Ramos (cell line): ENCODE data around the gene CSGALNACT2.
"Not testable (repeated sequence)": the region's sequence is repeated elsewhere in the genome, so short reads cannot be mapped to it uniquely, and the experiment has no call there.

Source experiments
- in situ Hi-C: fragments of 300-500 bp; cut with MboI; formaldehyde crosslinking; loops from one replicate; pipeline ENCODE4 v1.14.3; 2022; ENCODE audit warnings: low sequenced_read_pairs; ENCODE audit not compliant: unreplicated experiment

Gene CSGALNACT2

GRCh38 chr10:43211030-43211429 is 72.8 kb downstream of the CSGALNACT2 start:
- in situ Hi-C loops, result loop anchor here (10.0 kb wide), 1 partner anchor 254 kb away; no protein-coding TSS in a partner anchor

GRCh38 chr10:43211431-43212042 is 73.3 kb downstream of the CSGALNACT2 start:
- in situ Hi-C loops, result loop anchor here (10.0 kb wide), 1 partner anchor 253 kb away; no protein-coding TSS in a partner anchor

GRCh38 chr10:43212043-43212721 is 73.9 kb downstream of the CSGALNACT2 start:
- in situ Hi-C loops, result loop anchor here (10.0 kb wide), 1 partner anchor 253 kb away; no protein-coding TSS in a partner anchor

GRCh38 chr10:43214071-43214955 is 76.1 kb downstream of the CSGALNACT2 start:
- in situ Hi-C loops, result loop anchor here (10.0 kb wide), 1 partner anchor 250 kb away; no protein-coding TSS in a partner anchor

- in situ Hi-C loops, result loop anchor here (10.0 kb wide), 1 partner anchor 250 kb away; no protein-coding TSS in a partner anchor
Measured at GRCh38 chr10:43214956-43215561, 76.8 kb downstream of the CSGALNACT2 start.

- in situ Hi-C loops, result loop anchor here (10.0 kb wide), 1 partner anchor 249 kb away; no protein-coding TSS in a partner anchor
Measured at GRCh38 chr10:43215758-43216455, 77.7 kb downstream of the CSGALNACT2 start.

- in situ Hi-C loops, result loop anchor here (10.0 kb wide), 1 partner anchor 248 kb away; no protein-coding TSS in a partner anchor
Measured at GRCh38 chr10:43216931-43217562, 78.8 kb downstream of the CSGALNACT2 start.

- in situ Hi-C loops, result loop anchor here (10.0 kb wide), 1 partner anchor 247 kb away; no protein-coding TSS in a partner anchor
Measured at GRCh38 chr10:43217563-43218205, 79.4 kb downstream of the CSGALNACT2 start.

- in situ Hi-C loops, result loop anchor here (10.0 kb wide), 1 partner anchor 246 kb away; no protein-coding TSS in a partner anchor
Measured at GRCh38 chr10:43218206-43218950, 80.1 kb downstream of the CSGALNACT2 start.

- in situ Hi-C loops, result loop anchor here (10.0 kb wide), 1 partner anchor 246 kb away; no protein-coding TSS in a partner anchor
Measured at GRCh38 chr10:43218951-43219837, 80.9 kb downstream of the CSGALNACT2 start.

- in situ Hi-C loops, result loop anchor here (10.0 kb wide), 1 partner anchor 245 kb away; no protein-coding TSS in a partner anchor
Measured at GRCh38 chr10:43219848-43220247, 81.6 kb downstream of the CSGALNACT2 start.

GRCh38 chr10:43220251-43220650 is 82.0 kb downstream of the CSGALNACT2 start:
- in situ Hi-C loops, result not testable (repeated sequence)

GRCh38 chr10:43220657-43221418 is 82.6 kb downstream of the CSGALNACT2 start:
- in situ Hi-C loops, result no loop called here

GRCh38 chr10:43221419-43222209 is 83.4 kb downstream of the CSGALNACT2 start:
- in situ Hi-C loops, result no loop called here

- in situ Hi-C loops, result no loop called here
Measured at GRCh38 chr10:43222210-43222720, 84.0 kb downstream of the CSGALNACT2 start.
